ENCODE data around the gene ELAVL1. TPM values are rescaled to one million over a fixed set of nuclear protein-coding genes. Genes with fewer than 3 reads are reported as not detected.
"Not testable (repeated sequence)": the region's sequence is repeated elsewhere in the genome, so short reads cannot be mapped to it uniquely, and the experiment has no call there.

Gene ELAVL1
- total RNA-seq, 1 donor from 2014 or later: 186 TPM

DNA sequence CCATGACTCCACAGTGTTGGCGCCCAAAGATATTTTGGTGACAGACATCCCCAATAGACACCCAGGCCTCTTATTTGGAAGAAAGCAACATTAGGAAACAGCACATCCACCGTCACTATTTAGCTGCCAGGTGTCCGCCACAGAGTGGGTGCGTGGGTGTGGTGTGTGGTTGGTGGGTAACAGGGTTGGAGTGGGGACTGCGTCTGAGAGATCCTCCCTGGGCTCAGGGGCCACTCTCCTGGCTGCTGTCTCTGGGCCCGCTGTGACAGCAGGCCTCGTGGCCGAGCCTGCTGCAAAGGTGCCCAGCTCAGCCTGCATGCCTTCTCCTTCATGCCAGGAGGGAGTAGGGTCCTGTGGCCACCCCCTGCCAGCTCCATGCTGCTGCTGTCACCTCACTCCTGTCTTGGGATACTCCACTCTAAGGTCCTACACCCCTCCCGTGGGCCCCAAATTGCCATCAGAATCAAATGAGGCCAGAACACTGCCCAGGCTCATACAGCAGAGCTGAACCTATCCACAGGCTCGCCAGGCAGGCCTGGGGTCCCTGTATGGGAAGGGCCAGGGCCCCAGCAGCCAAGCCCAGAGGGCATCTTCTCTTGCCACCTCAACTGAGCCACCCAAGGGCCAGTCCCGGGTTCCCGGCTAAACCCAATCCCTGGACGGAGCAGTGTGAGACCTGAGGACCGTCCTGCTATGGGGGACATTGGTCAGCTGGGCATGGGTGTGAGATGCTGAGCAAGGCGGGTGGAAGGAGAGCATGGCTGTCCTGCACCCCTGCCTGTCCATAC is 37.2 kb downstream of the ELAVL1 start:
- H3K27ac Mint-ChIP-seq: no peak overlapping the region
- no peaks in the 10 kb centered on the region for H3K27me3 Mint-ChIP-seq (ENCODE audit: insufficient read depth)
- no peak overlapping the region for H3K4me3 Mint-ChIP-seq
- peaks cover 4% of the 10 kb centered on the region for H3K4me1 Mint-ChIP-seq (ENCODE audit: low read depth)
- no peak for DNase-seq (ENCODE audit: low spot score)
- H3K9me3 Mint-ChIP-seq: no peaks in the 10 kb centered on the region
- intact Hi-C loops (cut with micrococcal nuclease): no loop called here
- H3K36me3 Mint-ChIP-seq (ENCODE audit: low read depth): peaks cover 15% of the 10 kb centered on the region

DNA sequence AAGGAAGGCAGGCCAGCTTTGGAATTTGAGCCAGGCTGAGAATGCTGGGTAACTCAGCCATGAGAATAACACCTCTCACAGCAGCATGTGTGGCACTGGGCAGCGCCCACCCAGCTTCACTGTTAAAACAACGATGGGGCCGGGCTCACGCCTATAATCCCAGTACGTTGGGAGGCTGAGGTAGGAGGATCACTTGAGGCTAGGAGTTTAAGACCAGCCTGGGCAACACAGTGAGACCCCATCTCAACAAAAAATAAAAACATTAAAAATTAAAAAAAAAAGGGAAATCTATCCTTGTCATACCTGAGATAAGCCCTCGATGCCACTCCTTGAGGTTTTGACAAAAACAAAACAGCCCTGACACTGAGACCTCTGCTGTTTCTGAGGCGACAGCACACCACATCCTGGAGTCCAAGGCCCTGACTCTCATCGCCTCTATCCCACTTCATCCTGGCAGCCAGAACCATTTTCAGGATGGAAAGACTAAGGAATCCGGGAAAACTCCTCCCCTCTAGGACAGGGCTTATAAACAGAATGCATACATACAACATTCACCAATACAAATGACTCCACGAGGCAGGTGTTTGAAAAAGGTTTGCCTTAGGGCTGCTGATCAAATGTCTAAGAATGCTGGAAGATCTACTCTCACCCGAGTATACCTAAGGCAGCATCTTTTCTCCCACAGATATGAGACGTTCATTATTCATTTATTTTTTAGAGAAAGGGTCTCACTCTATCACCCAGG is 39.3 kb downstream of the ELAVL1 start:
- no peak overlapping the region for H3K4me3 Mint-ChIP-seq
- intact Hi-C loops (cut with micrococcal nuclease): no loop called here
- H3K9me3 Mint-ChIP-seq: no peaks in the 10 kb centered on the region
- H3K27me3 Mint-ChIP-seq (ENCODE audit: insufficient read depth): no peaks in the 10 kb centered on the region
- H3K4me1 Mint-ChIP-seq (ENCODE audit: low read depth): peaks cover 4% of the 10 kb centered on the region
- peak overlapping the region; percentile 23 for H3K27ac Mint-ChIP-seq
- H3K36me3 Mint-ChIP-seq (ENCODE audit: low read depth): peaks cover 20% of the 10 kb centered on the region
- no peak for DNase-seq (ENCODE audit: low spot score)

DNA sequence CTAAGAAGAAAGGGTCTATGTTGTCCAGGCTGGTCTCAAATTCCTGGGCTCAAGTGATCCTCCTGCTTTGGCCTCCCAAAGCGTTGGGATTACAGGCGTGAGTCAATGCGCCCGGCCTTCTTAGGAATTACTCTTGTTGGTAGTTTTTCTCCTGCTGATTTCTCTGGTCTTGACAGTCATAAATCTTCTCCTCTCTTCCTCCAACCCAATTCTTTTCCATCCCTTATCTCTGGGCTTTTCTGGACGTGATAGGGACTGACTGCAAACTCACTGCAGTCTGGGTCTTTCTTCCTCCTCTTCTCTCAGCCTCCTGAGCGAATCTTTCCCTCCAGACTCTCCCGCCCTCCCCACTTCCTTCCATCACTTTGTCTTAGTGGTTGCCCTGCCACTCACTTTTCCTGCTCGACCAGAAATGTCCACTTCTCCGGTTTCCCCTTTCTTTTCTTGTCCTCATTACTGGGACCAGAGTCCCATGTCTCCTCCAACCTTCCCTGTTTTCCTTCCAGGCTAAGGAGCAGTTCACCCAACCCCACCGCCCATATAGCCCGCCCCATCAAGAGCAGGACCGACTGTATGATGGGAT is 40.1 kb downstream of the ELAVL1 start:
- Mint-ChIP-seq H3K4me3 (no peak overlapping the region), H3K27ac (no peak overlapping the region), H3K4me1 (ENCODE audit: low read depth) (peaks cover 4% of the 10 kb centered on the region), H3K9me3 (no peaks in the 10 kb centered on the region), H3K36me3 (ENCODE audit: low read depth) (peaks cover 21% of the 10 kb centered on the region), H3K27me3 (ENCODE audit: insufficient read depth) (no peaks in the 10 kb centered on the region)
- intact Hi-C loops (cut with micrococcal nuclease): no loop called here
- DNase-seq (ENCODE audit: low spot score): no peak

DNA sequence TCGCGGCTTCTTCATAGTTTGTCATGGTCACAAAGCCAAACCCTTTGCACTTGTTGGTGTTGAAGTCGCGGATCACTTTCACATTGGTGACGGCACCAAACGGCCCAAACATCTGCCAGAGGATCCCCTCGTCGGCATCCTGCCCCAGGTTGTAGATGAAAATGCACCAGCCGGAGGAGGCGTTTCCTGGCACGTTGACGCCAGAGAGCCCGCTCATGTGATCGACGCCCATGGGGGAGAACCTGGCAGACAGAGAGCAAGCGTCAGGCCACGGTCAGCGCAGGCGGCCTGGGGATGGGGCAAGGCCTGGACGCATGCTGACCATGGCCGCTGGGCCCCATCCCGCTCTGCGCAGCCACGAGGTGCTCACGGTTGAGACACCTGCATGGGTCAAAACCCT is 41.9 kb downstream of the ELAVL1 start:
- Mint-ChIP-seq H3K27me3 (ENCODE audit: insufficient read depth) (no peaks in the 10 kb centered on the region), H3K4me3 (no peak overlapping the region), H3K36me3 (ENCODE audit: low read depth) (peaks cover 22% of the 10 kb centered on the region), H3K9me3 (no peaks in the 10 kb centered on the region), H3K4me1 (ENCODE audit: low read depth) (peaks cover 4% of the 10 kb centered on the region), H3K27ac (no peak overlapping the region)
- intact Hi-C loops (cut with micrococcal nuclease): no loop called here
- DNase-seq (ENCODE audit: low spot score): no peak

DNA sequence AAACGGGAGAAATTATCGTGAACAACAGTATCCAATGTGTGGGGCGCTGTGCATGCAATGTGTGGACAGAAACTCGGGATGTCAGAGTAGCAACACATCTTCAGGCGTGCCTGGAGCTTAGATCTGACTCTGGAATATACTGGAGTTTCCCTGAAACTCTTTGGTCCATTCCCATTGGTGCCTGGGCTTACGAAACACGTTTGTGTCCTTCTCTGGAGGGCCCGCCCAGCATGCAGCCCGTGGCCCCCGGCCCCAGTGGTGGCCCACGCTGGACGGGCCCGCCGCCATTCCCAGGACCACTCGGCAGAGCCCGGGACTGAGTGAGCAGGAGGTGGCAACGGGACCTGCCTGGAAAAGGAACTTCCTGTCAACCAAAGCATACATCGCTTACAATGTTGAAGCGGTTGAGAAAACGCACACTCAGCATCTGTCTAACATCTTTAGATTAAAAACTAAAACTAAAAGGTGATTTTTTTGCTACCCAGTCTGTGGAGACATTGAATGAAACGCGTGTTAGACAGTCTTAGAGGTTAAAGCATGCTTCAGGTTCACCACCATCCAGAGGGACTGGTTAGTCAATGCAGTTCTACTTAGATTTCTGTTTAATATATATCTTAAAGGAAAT is 42.7 kb downstream of the ELAVL1 start:
- Mint-ChIP-seq H3K36me3 (ENCODE audit: low read depth) (peaks cover 22% of the 10 kb centered on the region), H3K9me3 (no peaks in the 10 kb centered on the region), H3K27ac (no peak overlapping the region), H3K4me3 (no peak overlapping the region), H3K4me1 (ENCODE audit: low read depth) (peaks cover 4% of the 10 kb centered on the region), H3K27me3 (ENCODE audit: insufficient read depth) (no peaks in the 10 kb centered on the region)
- intact Hi-C loops (cut with micrococcal nuclease): no loop called here
- DNase-seq (ENCODE audit: low spot score): no peak

DNA sequence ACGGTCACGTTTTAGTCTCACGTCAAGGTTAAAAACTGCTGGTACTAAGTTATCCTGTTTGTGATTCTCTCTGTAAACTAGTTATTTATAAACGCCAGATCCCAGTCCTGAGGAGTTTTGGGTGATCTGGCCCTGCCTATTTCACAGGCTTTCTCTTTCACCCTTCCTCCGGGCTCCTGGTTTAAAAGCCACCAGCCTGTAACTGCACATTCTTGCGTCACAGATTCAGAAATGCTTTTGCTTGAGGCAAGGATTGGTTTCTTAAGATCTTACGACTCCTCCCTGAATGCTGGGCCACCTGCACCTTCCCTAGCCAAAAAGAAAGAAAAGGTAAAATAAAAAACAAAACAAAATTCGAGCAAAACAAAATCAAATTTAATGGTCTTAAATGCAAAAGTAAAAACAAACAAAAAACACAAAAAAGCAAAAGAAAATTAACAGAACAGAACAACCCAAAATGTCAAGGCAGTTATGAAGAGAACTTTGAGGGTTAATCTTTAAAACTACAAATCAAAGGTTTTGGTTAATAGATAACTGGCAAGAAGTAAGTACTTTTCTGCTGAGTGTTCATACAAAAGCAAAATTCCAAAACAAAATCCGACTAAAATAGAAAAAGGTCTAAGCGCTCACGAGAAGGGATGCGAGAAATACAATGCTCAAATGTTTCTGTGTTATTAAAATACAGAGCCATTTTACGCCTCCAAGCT is 43.4 kb downstream of the ELAVL1 start:
- peaks cover 20% of the 10 kb centered on the region for H3K36me3 Mint-ChIP-seq (ENCODE audit: low read depth)
- H3K9me3 Mint-ChIP-seq: no peaks in the 10 kb centered on the region
- H3K27me3 Mint-ChIP-seq (ENCODE audit: insufficient read depth): no peaks in the 10 kb centered on the region
- peaks cover 4% of the 10 kb centered on the region for H3K4me1 Mint-ChIP-seq (ENCODE audit: low read depth)
- peak overlapping the region; percentile 4 for H3K27ac Mint-ChIP-seq
- intact Hi-C loops (cut with micrococcal nuclease): no loop called here
- no peak for DNase-seq (ENCODE audit: low spot score)
- no peak overlapping the region for H3K4me3 Mint-ChIP-seq

DNA sequence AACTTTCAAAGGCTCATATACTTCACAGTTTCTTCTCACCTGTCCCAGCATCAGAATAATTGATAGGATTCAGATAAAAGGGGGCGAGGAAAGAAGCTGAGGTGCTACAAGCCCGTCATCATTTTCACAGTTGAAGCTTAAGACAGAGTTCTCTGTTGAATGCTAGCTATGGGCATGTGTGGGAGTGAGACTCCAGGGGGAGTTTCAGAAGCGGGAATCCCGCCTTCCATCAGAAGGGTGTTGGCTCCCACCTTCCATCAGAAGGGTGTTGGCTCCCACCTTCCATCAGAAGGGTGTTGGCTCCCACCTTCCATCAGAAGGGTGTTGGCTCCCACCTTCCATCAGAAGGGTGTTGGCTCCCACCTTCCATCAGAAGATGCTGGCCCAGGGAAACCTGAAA is 44.4 kb downstream of the ELAVL1 start:
- H3K36me3 Mint-ChIP-seq (ENCODE audit: low read depth): peaks cover 16% of the 10 kb centered on the region
- H3K4me3 Mint-ChIP-seq; H3K4me1 Mint-ChIP-seq (ENCODE audit: low read depth); H3K27me3 Mint-ChIP-seq (ENCODE audit: insufficient read depth); intact Hi-C loops (cut with micrococcal nuclease); DNase-seq (ENCODE audit: low spot score); H3K27ac Mint-ChIP-seq; H3K9me3 Mint-ChIP-seq: not testable (repeated sequence)

DNA sequence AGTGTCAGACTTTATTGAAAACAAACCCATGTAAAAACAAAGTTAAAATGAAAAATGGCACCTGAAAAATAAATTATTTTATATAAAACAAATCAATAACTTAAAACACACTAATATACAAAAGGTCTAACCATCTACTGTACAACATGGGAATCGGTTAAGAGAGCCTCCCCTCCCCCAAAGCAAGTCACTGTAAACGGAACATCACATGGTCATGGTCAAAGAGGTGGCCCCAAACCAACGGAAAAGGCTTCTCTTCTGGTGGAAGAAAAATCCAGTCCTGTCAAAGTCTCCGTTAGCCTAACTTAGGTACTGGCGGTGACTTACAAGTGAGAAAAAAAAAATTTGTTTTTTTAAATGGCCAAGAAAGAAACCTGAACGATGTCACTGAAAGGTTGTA is 46.2 kb downstream of the ELAVL1 start:
- intact Hi-C loops (cut with micrococcal nuclease): no loop called here
- Mint-ChIP-seq H3K27me3 (ENCODE audit: insufficient read depth) (no peaks in the 10 kb centered on the region), H3K4me3 (no peak overlapping the region), H3K27ac (no peak overlapping the region), H3K9me3 (no peaks in the 10 kb centered on the region), H3K36me3 (ENCODE audit: low read depth) (peaks cover 10% of the 10 kb centered on the region), H3K4me1 (ENCODE audit: low read depth) (no peaks in the 10 kb centered on the region)
- DNase-seq (ENCODE audit: low spot score): no peak

DNA sequence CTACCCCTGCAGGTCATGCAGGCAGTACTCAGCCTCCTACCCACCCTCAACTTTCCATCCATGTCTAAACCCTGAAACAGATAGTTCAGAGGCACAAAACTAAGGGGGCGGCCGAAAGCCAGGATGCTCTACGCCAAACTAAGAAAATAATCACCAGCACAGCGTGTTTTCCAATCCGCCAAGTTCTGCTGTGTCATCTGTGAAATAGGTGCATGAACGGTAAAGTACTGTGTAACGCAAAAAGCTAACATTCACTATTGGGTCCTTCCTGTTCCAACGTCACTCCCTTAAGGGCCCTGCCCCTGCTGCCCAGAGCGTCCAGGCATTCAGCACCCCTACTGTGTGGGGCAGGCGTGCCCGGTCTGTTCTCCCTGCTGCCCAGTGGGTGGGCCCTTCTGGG is 49.7 kb downstream of the ELAVL1 start:
- Mint-ChIP-seq H3K9me3 (no peaks in the 10 kb centered on the region), H3K36me3 (ENCODE audit: low read depth) (peaks cover 4% of the 10 kb centered on the region), H3K27me3 (ENCODE audit: insufficient read depth) (no peaks in the 10 kb centered on the region), H3K27ac (no peak overlapping the region), H3K4me3 (no peak overlapping the region), H3K4me1 (ENCODE audit: low read depth) (no peaks in the 10 kb centered on the region)
- intact Hi-C loops (cut with micrococcal nuclease): no loop called here
- no peak for DNase-seq (ENCODE audit: low spot score)

DNA sequence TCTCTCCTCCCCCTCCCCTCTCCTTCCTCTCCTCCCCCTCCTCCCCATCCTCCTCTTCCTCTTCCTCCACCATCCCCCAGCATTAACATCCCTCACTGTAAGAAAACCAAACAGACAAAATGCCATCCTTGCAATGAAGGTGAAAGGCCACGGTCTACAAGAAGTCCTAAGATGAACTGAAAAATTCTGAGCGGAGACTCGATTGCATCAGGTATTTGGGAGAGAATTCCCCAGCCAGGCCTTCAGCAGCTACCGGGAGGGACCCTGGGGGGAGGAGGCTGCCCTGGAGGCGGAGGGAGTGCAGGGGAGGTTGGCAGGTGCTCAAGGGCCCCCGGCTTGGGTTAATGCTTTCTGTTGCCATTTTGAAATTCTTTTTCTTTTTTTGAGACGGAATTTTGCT is 51.9 kb downstream of the ELAVL1 start:
- Mint-ChIP-seq H3K4me1 (ENCODE audit: low read depth) (no peaks in the 10 kb centered on the region), H3K36me3 (ENCODE audit: low read depth) (peaks cover 2% of the 10 kb centered on the region), H3K4me3 (no peak overlapping the region), H3K27me3 (ENCODE audit: insufficient read depth) (no peaks in the 10 kb centered on the region), H3K9me3 (no peaks in the 10 kb centered on the region), H3K27ac (peak overlapping the region; percentile 4)
- DNase-seq (ENCODE audit: low spot score): no peak
- intact Hi-C loops (cut with micrococcal nuclease): no loop called here

DNA sequence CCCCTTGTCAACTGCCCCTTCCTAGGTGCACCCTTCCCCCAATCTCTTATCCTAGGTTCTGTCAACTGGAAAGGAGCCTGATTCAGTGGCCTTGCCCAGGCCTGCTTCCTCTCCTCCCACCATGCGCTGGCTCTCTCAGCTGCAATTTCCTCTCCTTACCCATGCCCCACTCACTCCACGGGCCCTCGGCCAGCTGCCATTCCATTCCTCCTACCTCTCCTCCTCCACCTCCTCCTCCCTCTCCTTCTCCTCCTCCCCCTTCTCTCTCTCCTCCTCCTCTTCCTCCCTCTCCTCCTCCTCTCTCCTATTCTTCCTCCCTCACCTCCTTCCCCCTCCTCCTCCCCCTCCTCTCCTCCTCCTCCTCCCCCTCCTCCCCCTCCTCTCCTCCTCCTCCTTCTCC is 52.4 kb downstream of the ELAVL1 start:
- no peak overlapping the region for H3K27ac Mint-ChIP-seq

DNA sequence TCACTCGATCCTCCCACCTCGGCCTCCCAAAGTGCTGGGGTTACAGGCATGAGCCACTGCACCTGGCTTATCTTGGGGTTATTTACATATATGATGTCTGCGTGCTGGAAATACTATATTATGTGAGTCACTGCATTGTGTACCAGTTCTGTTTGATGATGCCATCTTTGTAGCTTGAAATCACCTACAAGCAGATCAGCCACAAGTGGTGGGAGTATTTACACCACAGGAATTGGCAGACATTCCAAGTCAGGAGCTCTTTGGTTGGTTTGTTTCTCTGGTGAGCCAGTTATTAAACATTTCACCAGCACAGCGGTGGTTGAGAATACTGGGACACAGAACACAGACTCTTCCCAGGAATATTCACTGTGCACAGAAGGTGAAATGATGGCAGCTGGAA is 57.5 kb downstream of the ELAVL1 start:
- H3K27ac Mint-ChIP-seq: no peak overlapping the region
- H3K4me3 Mint-ChIP-seq: no peak overlapping the region
- H3K27me3 Mint-ChIP-seq (ENCODE audit: insufficient read depth): no peaks in the 10 kb centered on the region
- DNase-seq (ENCODE audit: low spot score): no peak
- H3K36me3 Mint-ChIP-seq (ENCODE audit: low read depth): no peaks in the 10 kb centered on the region
- no peaks in the 10 kb centered on the region for H3K9me3 Mint-ChIP-seq
- H3K4me1 Mint-ChIP-seq (ENCODE audit: low read depth): peaks cover 16% of the 10 kb centered on the region
- intact Hi-C loops (cut with micrococcal nuclease): loop anchor here (10.0 kb wide), 1 partner anchor 567 kb away; the partner anchor contains the start of gene ZNF414

More for the DNA sequence above, 52.4 kb downstream of the ELAVL1 start:
- Mint-ChIP-seq H3K27me3 (ENCODE audit: insufficient read depth) (no peaks in the 10 kb centered on the region), H3K9me3 (no peaks in the 10 kb centered on the region), H3K4me3 (no peak overlapping the region), H3K36me3 (ENCODE audit: low read depth) (peaks cover 2% of the 10 kb centered on the region), H3K4me1 (ENCODE audit: low read depth) (no peaks in the 10 kb centered on the region)
- intact Hi-C loops (cut with micrococcal nuclease): no loop called here
- DNase-seq (ENCODE audit: low spot score): no peak
